Chondrocyte (in vitro differentiated cells): ENCODE data around the gene STT3B. TPM values are rescaled to one million over a fixed set of nuclear protein-coding genes. Genes with fewer than 3 reads are reported as not detected.

Source experiments
- DNase-seq: peaks from one replicate; pipeline ENCODE4 v3.0.0; 2021; ENCODE audit warnings: mixed read lengths, low spot score
- H3K27ac Mint-ChIP-seq: one replicate; pipeline ENCODE4 v1.8.0; 2021; ENCODE audit warnings: mild to moderate bottlenecking, moderate library complexity, mixed read lengths; ENCODE audit not compliant: unreplicated experiment
- H3K27me3 Mint-ChIP-seq: 2 replicates; pipeline ENCODE4 v1.8.0; 2021; ENCODE audit warnings: low read depth, mixed read lengths
- H3K36me3 Mint-ChIP-seq: 2 replicates; pipeline ENCODE4 v1.8.0; 2021; ENCODE audit warnings: low read depth, mixed read lengths
- H3K4me1 Mint-ChIP-seq: 2 replicates; pipeline ENCODE4 v1.8.0; 2021; ENCODE audit warnings: low read depth, mild to moderate bottlenecking, mixed read lengths
- H3K4me3 Mint-ChIP-seq: one replicate; pipeline ENCODE4 v1.8.0; 2021; ENCODE audit warnings: mild to moderate bottlenecking, moderate library complexity, mixed read lengths; ENCODE audit not compliant: unreplicated experiment
- H3K9me3 Mint-ChIP-seq: 2 replicates; pipeline ENCODE4 v1.8.0; 2021; ENCODE audit warnings: low read depth, mixed read lengths
- total RNA-seq: library from RNA; stranded (reverse); gene quantifications from 3 replicates; pipeline ENCODE4 v1.2.1, GENCODE V29; 2021
- TF ChIP-seq, protein P1 (sequence below): fragments of 200-600 bp; sonication (generic); IDR thresholded peaks from 2 replicates; pipeline ENCODE4 v1.5.0; 2021; ENCODE audit warnings: antibody characterized with exemption, mild to moderate bottlenecking, moderate library complexity

Gene STT3B
- total RNA-seq, 1 donor from 2014 or later, result 118 TPM

DNA sequence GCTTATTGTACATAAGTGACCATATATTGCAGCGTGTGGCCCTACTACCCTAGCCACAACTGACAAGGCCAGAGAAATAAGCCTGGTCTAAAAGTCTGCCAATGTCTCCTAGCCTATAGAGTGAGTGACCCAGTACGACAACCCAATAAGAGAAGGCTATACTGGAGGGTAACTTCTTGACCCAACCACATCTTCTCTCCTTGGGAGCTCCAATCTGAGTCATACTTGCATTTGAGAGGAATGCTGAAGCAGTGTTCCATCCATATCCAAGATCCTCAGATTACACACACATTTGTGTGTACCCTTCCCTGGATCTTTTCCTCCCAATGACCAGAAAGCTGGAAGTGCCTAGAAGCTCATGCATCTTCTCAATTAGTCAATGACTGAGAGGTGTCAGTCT lies 11.3 kb upstream of the STT3B start:
- Mint-ChIP-seq H3K4me3 (no peak overlapping the region), H3K27ac (no peak overlapping the region), H3K36me3 (no peaks in the 10 kb centered on the region), H3K27me3 (no peaks in the 10 kb centered on the region), H3K4me1 (no peaks in the 10 kb centered on the region), H3K9me3 (no peaks in the 10 kb centered on the region)
- TF ChIP-seq, protein P1, sequence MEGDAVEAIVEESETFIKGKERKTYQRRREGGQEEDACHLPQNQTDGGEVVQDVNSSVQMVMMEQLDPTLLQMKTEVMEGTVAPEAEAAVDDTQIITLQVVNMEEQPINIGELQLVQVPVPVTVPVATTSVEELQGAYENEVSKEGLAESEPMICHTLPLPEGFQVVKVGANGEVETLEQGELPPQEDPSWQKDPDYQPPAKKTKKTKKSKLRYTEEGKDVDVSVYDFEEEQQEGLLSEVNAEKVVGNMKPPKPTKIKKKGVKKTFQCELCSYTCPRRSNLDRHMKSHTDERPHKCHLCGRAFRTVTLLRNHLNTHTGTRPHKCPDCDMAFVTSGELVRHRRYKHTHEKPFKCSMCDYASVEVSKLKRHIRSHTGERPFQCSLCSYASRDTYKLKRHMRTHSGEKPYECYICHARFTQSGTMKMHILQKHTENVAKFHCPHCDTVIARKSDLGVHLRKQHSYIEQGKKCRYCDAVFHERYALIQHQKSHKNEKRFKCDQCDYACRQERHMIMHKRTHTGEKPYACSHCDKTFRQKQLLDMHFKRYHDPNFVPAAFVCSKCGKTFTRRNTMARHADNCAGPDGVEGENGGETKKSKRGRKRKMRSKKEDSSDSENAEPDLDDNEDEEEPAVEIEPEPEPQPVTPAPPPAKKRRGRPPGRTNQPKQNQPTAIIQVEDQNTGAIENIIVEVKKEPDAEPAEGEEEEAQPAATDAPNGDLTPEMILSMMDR, result no peak
- no peak for DNase-seq

- no peak overlapping the region for H3K4me3 Mint-ChIP-seq
- DNase-seq, result no peak
- TF ChIP-seq, protein P1, result no peak
- no peaks in the 10 kb centered on the region for H3K9me3 Mint-ChIP-seq
- no peaks in the 10 kb centered on the region for H3K4me1 Mint-ChIP-seq
- H3K36me3 Mint-ChIP-seq, result no peaks in the 10 kb centered on the region
- H3K27me3 Mint-ChIP-seq, result no peaks in the 10 kb centered on the region
- H3K27ac Mint-ChIP-seq, result no peak overlapping the region
These were observed 10.6 kb upstream of the STT3B start for GRCh38 chr3:31522152-31522551.

DNA sequence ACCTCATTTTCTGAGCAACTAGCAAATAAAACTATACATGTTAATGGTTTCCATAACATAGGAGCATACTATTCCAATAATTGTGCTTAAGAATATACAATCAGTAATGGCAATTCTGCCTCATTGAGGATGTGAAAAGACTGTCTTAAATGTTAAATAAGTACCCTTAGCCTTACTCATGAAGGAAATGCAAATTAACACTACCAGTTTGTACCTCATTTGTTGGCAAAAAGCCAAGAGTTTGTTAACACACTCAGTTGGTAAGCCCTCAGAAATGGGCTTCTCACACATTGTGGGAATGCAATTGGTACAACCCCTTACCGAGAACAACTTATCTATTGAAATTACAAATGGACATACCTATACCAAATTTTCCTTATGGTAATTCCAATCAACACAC lies 9.2 kb upstream of the STT3B start:
- no peaks in the 10 kb centered on the region for H3K36me3 Mint-ChIP-seq
- no peak overlapping the region for H3K27ac Mint-ChIP-seq
- no peak for DNase-seq
- H3K4me1 Mint-ChIP-seq, result no peaks in the 10 kb centered on the region
- H3K4me3 Mint-ChIP-seq, result no peak overlapping the region
- TF ChIP-seq, protein P1, result no peak
- no peaks in the 10 kb centered on the region for H3K9me3 Mint-ChIP-seq
- no peaks in the 10 kb centered on the region for H3K27me3 Mint-ChIP-seq

GRCh38 chr3:31525532-31525931 lies 7.2 kb upstream of the STT3B start:
- H3K27ac Mint-ChIP-seq, result no peak overlapping the region
- DNase-seq, result no peak
- no peaks in the 10 kb centered on the region for H3K4me1 Mint-ChIP-seq
- TF ChIP-seq, protein P1, result no peak
- no peaks in the 10 kb centered on the region for H3K27me3 Mint-ChIP-seq
- no peaks in the 10 kb centered on the region for H3K36me3 Mint-ChIP-seq
- no peak overlapping the region for H3K4me3 Mint-ChIP-seq
- H3K9me3 Mint-ChIP-seq, result no peaks in the 10 kb centered on the region

DNA sequence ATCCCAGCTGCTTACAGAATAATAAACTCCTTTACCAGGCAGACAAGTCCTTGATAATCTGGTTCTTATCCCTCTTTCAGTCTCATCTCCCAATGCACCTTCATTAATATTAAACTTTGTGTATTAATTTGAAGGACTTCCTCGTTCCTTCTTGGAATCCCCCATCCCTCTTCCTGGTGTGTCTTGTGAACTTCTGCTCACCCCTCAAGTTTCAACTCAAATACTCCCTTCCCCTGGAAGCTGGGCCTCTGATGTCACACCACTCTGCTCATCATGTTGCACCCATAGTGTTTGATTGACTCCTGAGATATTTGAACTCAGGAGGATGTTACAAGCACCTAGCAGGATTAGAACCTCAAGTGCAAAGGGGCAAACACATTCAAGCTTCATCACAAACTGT lies 3.3 kb upstream of the STT3B start:
- H3K27me3 Mint-ChIP-seq, result no peaks in the 10 kb centered on the region
- no peak overlapping the region for H3K27ac Mint-ChIP-seq
- no peak for DNase-seq
- H3K4me3 Mint-ChIP-seq, result no peak overlapping the region
- TF ChIP-seq, protein P1, result no peak
- no peaks in the 10 kb centered on the region for H3K36me3 Mint-ChIP-seq
- H3K9me3 Mint-ChIP-seq, result no peaks in the 10 kb centered on the region
- H3K4me1 Mint-ChIP-seq, result peaks cover 8% of the 10 kb centered on the region
